Left lung (tissue), 10 donors: ENCODE measurements around the gene PABPN1L. TPM values are rescaled to one million over a fixed set of nuclear protein-coding genes. Genes with fewer than 3 reads are reported as not detected.

Experiments
- ATAC-seq: fragments of 200-7000 bp; cut with Tn5 transposase; one replicate; pipeline ENCODE4 v1.9.1; 2020; ENCODE audit warnings: moderate library complexity
- DNase-seq, 4 donors: peaks; one replicate each; pipeline ENCODE4 v3.0.0-alpha.2; 2013 to 2020
- H3K27ac ChIP-seq, 2 donors: fragments of 200-600 bp; sonication (generic) in 1 of 2; one replicate each; pipeline versions ENCODE4 v1.5.0 to v1.8.0; 2020 to 2021
- H3K27me3 ChIP-seq, 2 donors: fragments of 200-600 bp; sonication (generic) in 1 of 2; one replicate each; pipeline versions ENCODE4 v1.5.0 to v1.8.0; 2020 to 2021
- H3K36me3 ChIP-seq, 2 donors: fragments of 200-600 bp; sonication (generic) in 1 of 2; one replicate each; pipeline versions ENCODE4 v1.5.0 to v1.8.0; 2020 to 2021
- H3K4me1 ChIP-seq, 2 donors: fragments of 200-600 bp; one replicate each; pipeline ENCODE4 v1.8.0; 2021
- H3K4me3 ChIP-seq, 2 donors: fragments of 200-600 bp; sonication (generic) in 1 of 2; one replicate each; pipeline versions ENCODE4 v1.5.0 to v1.8.0; 2020 to 2021; ENCODE audit warnings: mild to moderate bottlenecking in 1 of 2
- H3K9me3 ChIP-seq, 2 donors: fragments of 200-600 bp; sonication (generic) in 1 of 2; one replicate each; pipeline versions ENCODE4 v1.5.0 to v1.8.0; 2020 to 2021
- CTCF ChIP-seq, 2 donors: fragments of 200-600 bp; sonication (generic) in 1 of 2; IDR thresholded peaks; one replicate each; pipeline versions ENCODE4 v1.5.0 to v1.8.0; 2021; ENCODE audit warnings: antibody characterized with exemption in 2 of 2
- intact Hi-C, 2 donors: fragments of 100-400 bp; cut with DNase I; formaldehyde crosslinking; loops; one replicate each; pipeline versions ENCODE4 v1.11.2 to v1.14.2; 2022
- polyA plus RNA-seq, 6 donors: library from polyadenylated mRNA; unstranded; fragments of 120-200 nt; gene quantifications; one replicate each; pipeline ENCODE4 v1.2.1, GENCODE V29; 2013; ENCODE audit not compliant: insufficient read length in 6 of 6
- total RNA-seq, 2 donors: library from RNA; stranded (reverse); fragmentation: NEBNext Ultra II Directional; extraction: Animal tissue kit (Norgen Biotek cat#: 25700); gene quantifications; one replicate each; pipeline ENCODE4 v1.2.1, GENCODE V29; 2021
- donor health status: DM: no; HTN: yes; CAD: no.
- donor health status: DM: no; HTN: no; CAD: no.

The PABPN1L gene
- total and polyA plus RNA-seq, 8 donors: 0.12 TPM; not detected in 7

GRCh38 chr16:88886845-88887521 lies 20.5 kb upstream of the PABPN1L start:
- Histone ChIP-seq H3K36me3 (peaks cover 0 to 59% of the 10 kb centered on the region in 2 donors), H3K27me3 (no peaks in the 10 kb centered on the region), H3K4me1 (peaks cover 0 to 6% of the 10 kb centered on the region in 2 donors), H3K9me3 (no peaks in the 10 kb centered on the region), H3K4me3 (no peak overlapping the region), H3K27ac (peak overlapping the region in 1 of 2 donors; percentile 25)
- no peak for TF ChIP-seq CTCF (IDR thresholded peaks at IDR 0.05)
- DNase-seq: peak in 3 of 4 donors; percentile 42 to 97 (median 94)
- intact Hi-C loops: no loop called here
- ATAC-seq: peak; percentile 52

GRCh38 chr16:88886420-88886844 lies 20.0 kb upstream of the PABPN1L start:
- Histone ChIP-seq H3K27me3 (peaks cover 0 to 3% of the 10 kb centered on the region in 2 donors), H3K36me3 (peaks cover 0 to 53% of the 10 kb centered on the region in 2 donors), H3K4me1 (peaks cover 0 to 6% of the 10 kb centered on the region in 2 donors), H3K4me3 (no peak overlapping the region), H3K9me3 (no peaks in the 10 kb centered on the region), H3K27ac (peak overlapping the region in 1 of 2 donors; percentile 25)
- peak; percentile 31 for ATAC-seq
- TF ChIP-seq CTCF (IDR thresholded peaks at IDR 0.05): no peak
- DNase-seq: no peak
- intact Hi-C loops: no loop called here

GRCh38 chr16:88885693-88886280 lies 19.3 kb upstream of the PABPN1L start:
- H3K27ac ChIP-seq: no peak overlapping the region
- DNase-seq (no peak), ATAC-seq (no peak)
- peaks cover 0 to 6% of the 10 kb centered on the region in 2 donors for H3K4me1 ChIP-seq
- TF ChIP-seq CTCF (IDR thresholded peaks at IDR 0.05): no peak
- H3K4me3 ChIP-seq: no peak overlapping the region
- H3K27me3 ChIP-seq: peaks cover 0 to 5% of the 10 kb centered on the region in 2 donors
- peaks cover 0 to 50% of the 10 kb centered on the region in 2 donors for H3K36me3 ChIP-seq
- H3K9me3 ChIP-seq: no peaks in the 10 kb centered on the region
- intact Hi-C loops: no loop called here

- Histone ChIP-seq H3K27me3 (peaks cover 0 to 12% of the 10 kb centered on the region in 2 donors), H3K9me3 (no peaks in the 10 kb centered on the region), H3K4me1 (peaks cover 0 to 6% of the 10 kb centered on the region in 2 donors), H3K27ac (no peak overlapping the region), H3K4me3 (no peak overlapping the region), H3K36me3 (peaks cover 0 to 51% of the 10 kb centered on the region in 2 donors)
- DNase-seq (no peak), ATAC-seq (no peak)
- intact Hi-C loops: no loop called here
- TF ChIP-seq CTCF (IDR thresholded peaks at IDR 0.05): no peak
Observed at GRCh38 chr16:88884569-88885271, 18.3 kb upstream of the PABPN1L start.

GRCh38 chr16:88883946-88884345 lies 17.5 kb upstream of the PABPN1L start:
- H3K4me3 ChIP-seq: no peak overlapping the region
- peaks cover 0 to 6% of the 10 kb centered on the region in 2 donors for H3K4me1 ChIP-seq
- DNase-seq: no peak
- ATAC-seq: no peak
- no peak overlapping the region for H3K27ac ChIP-seq
- peaks cover 0 to 12% of the 10 kb centered on the region in 2 donors for H3K27me3 ChIP-seq
- no peak for TF ChIP-seq CTCF (IDR thresholded peaks at IDR 0.05)
- intact Hi-C loops: no loop called here
- no peaks in the 10 kb centered on the region for H3K9me3 ChIP-seq
- H3K36me3 ChIP-seq: peaks cover 0 to 59% of the 10 kb centered on the region in 2 donors
